H9 (cell line): Measurements from ENCODE around the gene TMEM200A. TPM values are rescaled to one million over a fixed set of nuclear protein-coding genes. Genes with fewer than 3 reads are reported as not detected.

Experiments used
- DNase-seq: peaks from one replicate; pipeline ENCODE4 v3.0.0-alpha.2; 2017
- H2AFZ ChIP-seq: one replicate; pipeline ENCODE4 v1.6.1; 2013; ENCODE audit warnings: mild to moderate bottlenecking, low read length, control low read depth, moderate library complexity
- H2AK5ac ChIP-seq: 2 replicates; pipeline ENCODE4 v1.6.1; 2013; ENCODE audit warnings: low read length, control low read depth, mixed read lengths; ENCODE audit not compliant: insufficient read length
- H2BK120ac ChIP-seq: one replicate; pipeline ENCODE4 v1.6.1; 2013; ENCODE audit warnings: low read depth, mild to moderate bottlenecking, low read length, control low read depth, inconsistent platforms; ENCODE audit not compliant: poor library complexity, severe bottlenecking
- H2BK12ac ChIP-seq: 2 replicates; pipeline ENCODE4 v1.6.1; 2013; ENCODE audit warnings: low read length, control low read depth, mixed read lengths, low read depth; ENCODE audit not compliant: insufficient read length
- H2BK15ac ChIP-seq: 2 replicates; pipeline ENCODE4 v1.6.1; 2013; ENCODE audit warnings: low read depth, low read length, control low read depth
- H2BK20ac ChIP-seq: one replicate; pipeline ENCODE4 v1.6.1; 2013; ENCODE audit warnings: low read depth, mild to moderate bottlenecking, low read length, control low read depth, inconsistent platforms; ENCODE audit not compliant: poor library complexity, severe bottlenecking
- H2BK5ac ChIP-seq: 2 replicates; pipeline ENCODE4 v1.6.1; 2013; ENCODE audit warnings: low read length, control low read depth, mixed read lengths; ENCODE audit not compliant: insufficient read length
- H3K14ac ChIP-seq: 2 replicates; pipeline ENCODE4 v1.6.1; 2013; ENCODE audit warnings: low read length, control low read depth; ENCODE audit not compliant: insufficient read depth
- H3K18ac ChIP-seq: 2 replicates; pipeline ENCODE4 v1.6.1; 2013; ENCODE audit warnings: low read depth, mild to moderate bottlenecking, mixed read lengths, low read length, control low read depth; ENCODE audit not compliant: insufficient read length
- H3K23ac ChIP-seq: 2 replicates; pipeline ENCODE4 v1.6.1; 2013; ENCODE audit warnings: low read length, control low read depth, mixed read lengths, low read depth; ENCODE audit not compliant: insufficient read length
- H3K23me2 ChIP-seq: 2 replicates; pipeline ENCODE4 v1.6.1; 2013; ENCODE audit warnings: low read depth, mild to moderate bottlenecking, mixed read lengths, low read length, control low read depth; ENCODE audit not compliant: insufficient read length, poor library complexity, severe bottlenecking
- H3K27ac ChIP-seq: 2 replicates; pipeline ENCODE4 v1.5.1; 2013; ENCODE audit warnings: low read length, control low read depth, mixed read lengths, low read depth; ENCODE audit not compliant: insufficient read length
- H3K27me3 ChIP-seq: 2 replicates; pipeline ENCODE4 v1.6.1; 2013; ENCODE audit warnings: low read length, control low read depth, inconsistent platforms; ENCODE audit not compliant: insufficient read depth
- H3K4ac ChIP-seq: 2 replicates; pipeline ENCODE4 v1.6.1; 2013; ENCODE audit warnings: low read depth, mild to moderate bottlenecking, control low read depth, inconsistent platforms, low read length, moderate library complexity
- H3K4me1 ChIP-seq: 2 replicates; pipeline ENCODE4 v1.6.1; 2013; ENCODE audit warnings: low read length, control low read depth, inconsistent platforms; ENCODE audit not compliant: insufficient read depth
- H3K4me2 ChIP-seq: 2 replicates; pipeline ENCODE4 v1.6.1; 2013; ENCODE audit warnings: low read length, control low read depth, mixed read lengths; ENCODE audit not compliant: insufficient read length, insufficient read depth
- H3K56ac ChIP-seq: 2 replicates; pipeline ENCODE4 v1.6.1; 2013; ENCODE audit warnings: low read depth, mild to moderate bottlenecking, mixed read lengths, low read length, control low read depth; ENCODE audit not compliant: insufficient read length
- H3K79me1 ChIP-seq: 2 replicates; pipeline ENCODE4 v1.6.1; 2013; ENCODE audit warnings: low read depth, mild to moderate bottlenecking, moderate library complexity, low read length, control low read depth, inconsistent platforms; ENCODE audit not compliant: insufficient read depth, poor library complexity, severe bottlenecking
- H3K79me2 ChIP-seq: 2 replicates; pipeline ENCODE4 v1.6.1; 2013; ENCODE audit warnings: low read length, control low read depth, inconsistent platforms; ENCODE audit not compliant: insufficient read depth
- H3K9ac ChIP-seq: 2 replicates; pipeline ENCODE4 v1.6.1; 2013; ENCODE audit warnings: low read length, control low read depth, mixed read lengths; ENCODE audit not compliant: insufficient read length; ENCODE audit errors: extremely low read depth
- H3K9me3 ChIP-seq: one replicate; pipeline ENCODE4 v1.6.1; 2013; ENCODE audit warnings: low read depth, low read length, inconsistent platforms; ENCODE audit not compliant: control insufficient read depth
- H3T11ph ChIP-seq: one replicate; pipeline ENCODE4 v1.6.1; 2013; ENCODE audit warnings: mild to moderate bottlenecking, low read length, control low read depth, inconsistent platforms
- H4K20me1 ChIP-seq: one replicate; pipeline ENCODE4 v1.6.1; 2013; ENCODE audit not compliant: control insufficient read depth, insufficient read length, insufficient read depth
- H4K5ac ChIP-seq: 2 replicates; pipeline ENCODE4 v1.6.1; 2013; ENCODE audit warnings: low read depth, mild to moderate bottlenecking, mixed read lengths, low read length, control low read depth; ENCODE audit not compliant: insufficient read length
- H4K8ac ChIP-seq: replicated peaks from 2 replicates; pipeline ENCODE4 v1.6.1; 2013; ENCODE audit warnings: low read length, control low read depth, mixed read lengths, low read depth; ENCODE audit not compliant: insufficient read length
- H4K91ac ChIP-seq: 2 replicates; pipeline ENCODE4 v1.6.1; 2013; ENCODE audit warnings: low read depth, mild to moderate bottlenecking, moderate library complexity, mixed read lengths, low read length, control low read depth; ENCODE audit not compliant: insufficient read length
- H3K27ac Mint-ChIP-seq, 3 experiments: 2 replicates in 2 of 3; 3 replicates in 1 of 3; pipeline ENCODE4 v1.8.0; 2020 to 2021; ENCODE audit warnings: mixed read lengths in 3 of 3, mild to moderate bottlenecking in 1 of 3, moderate library complexity in 1 of 3
- H3K27me3 Mint-ChIP-seq: 2 replicates; pipeline ENCODE4 v1.8.0; 2021; ENCODE audit warnings: low read depth, mild to moderate bottlenecking, moderate library complexity, mixed read lengths
- H3K36me3 Mint-ChIP-seq, 3 experiments: 2 replicates in 2 of 3; 3 replicates in 1 of 3; pipeline ENCODE4 v1.8.0; 2020 to 2021; ENCODE audit warnings: low read depth in 3 of 3, mixed read lengths in 3 of 3; ENCODE audit not compliant: insufficient read depth in 1 of 3
- H3K4me1 Mint-ChIP-seq, 2 experiments: 2 replicates each; pipeline ENCODE4 v1.8.0; 2020; ENCODE audit warnings: mixed read lengths in 2 of 2
- H3K4me3 Mint-ChIP-seq, 2 experiments: 2 replicates in 1 of 2; 3 replicates in 1 of 2; pipeline ENCODE4 v1.8.0; 2020 to 2021; ENCODE audit warnings: mild to moderate bottlenecking in 2 of 2, mixed read lengths in 2 of 2, moderate library complexity in 1 of 2
- H3K9me3 Mint-ChIP-seq, 2 experiments: 2 replicates in 1 of 2; 3 replicates in 1 of 2; pipeline ENCODE4 v1.8.0; 2020; ENCODE audit warnings: mild to moderate bottlenecking in 2 of 2, mixed read lengths in 2 of 2, moderate library complexity in 1 of 2
- WGBS: extraction: QIAGEN DNeasy Blood & Tissue Kit; methylation state at CpG from one replicate; pipeline ENCODE4 v1.1.7; 2013; ENCODE audit warnings: missing lambda C conversion rate, low lambda C conversion rate, mixed read lengths; ENCODE audit not compliant: insufficient read length; ENCODE audit errors: extremely low coverage; 5-methylcytosine and 5-hydroxymethylcytosine counted together
- total RNA-seq: library from RNA; stranded (reverse); gene quantifications from 2 replicates; pipeline ENCODE4 v1.2.1, GENCODE V29; 2021
- TF ChIP-seq, protein P1 (sequence below): fragments of 200-600 bp; sonication (generic); conservative IDR thresholded peaks from 3 replicates; pipeline ENCODE4 v1.8.0; 2021; ENCODE audit warnings: antibody characterized with exemption, mild to moderate bottlenecking

Gene TMEM200A
- total RNA-seq, 1 experiment from 2014 or later = 6.1 TPM

GRCh38 chr6:130369831-130370230 lies 4.0 kb downstream of the TMEM200A start:
- H3K9me3 ChIP-seq = no peaks in the 10 kb centered on the region
- H4K8ac ChIP-seq = no peak overlapping the region
- H4K5ac ChIP-seq = no peak overlapping the region
- H3K27me3 ChIP-seq = no peaks in the 10 kb centered on the region
- WGBS = no CpG with 5 or more reads among the region's 1 CpG
- no peak overlapping the region for H3K56ac ChIP-seq
- no peaks in the 10 kb centered on the region for H4K20me1 ChIP-seq
- no peak overlapping the region for H3K23ac ChIP-seq
- H2BK15ac ChIP-seq = no peak overlapping the region
- no peak for DNase-seq
- no peak overlapping the region for H4K91ac ChIP-seq
- H3T11ph ChIP-seq = no peak overlapping the region
- H3K79me1 ChIP-seq = peaks cover 2% of the 10 kb centered on the region
- peaks cover 5% of the 10 kb centered on the region; the same call in 1 of the 2 replicates for H3K4me1 ChIP-seq
- Mint-ChIP-seq H3K27ac (no peak overlapping the region), H3K4me1 (peaks cover 39 to 46% of the 10 kb centered on the region in 2 experiments), H3K4me3 (no peak overlapping the region), H3K9me3 (no peaks in the 10 kb centered on the region), H3K36me3 (no peaks in the 10 kb centered on the region), H3K27me3 (peaks cover 3% of the 10 kb centered on the region; the same call in 1 of the 2 replicates)
- no peak overlapping the region for H3K4me2 ChIP-seq
- peaks cover 9% of the 10 kb centered on the region for H3K23me2 ChIP-seq
- H2BK5ac ChIP-seq = no peak overlapping the region
- no peaks in the 10 kb centered on the region; the same call in 1 of the 2 replicates for H3K79me2 ChIP-seq
- no peak overlapping the region for H2BK120ac ChIP-seq
- H3K18ac ChIP-seq = no peak overlapping the region
- H2BK12ac ChIP-seq = no peak overlapping the region
- no peak overlapping the region for H2AK5ac ChIP-seq
- no peak overlapping the region for H3K14ac ChIP-seq
- no peak overlapping the region for H3K27ac ChIP-seq
- no peak overlapping the region for H2BK20ac ChIP-seq
- no peak overlapping the region for H3K9ac ChIP-seq
- H3K4ac ChIP-seq = no peak overlapping the region
- TF ChIP-seq, protein P1, sequence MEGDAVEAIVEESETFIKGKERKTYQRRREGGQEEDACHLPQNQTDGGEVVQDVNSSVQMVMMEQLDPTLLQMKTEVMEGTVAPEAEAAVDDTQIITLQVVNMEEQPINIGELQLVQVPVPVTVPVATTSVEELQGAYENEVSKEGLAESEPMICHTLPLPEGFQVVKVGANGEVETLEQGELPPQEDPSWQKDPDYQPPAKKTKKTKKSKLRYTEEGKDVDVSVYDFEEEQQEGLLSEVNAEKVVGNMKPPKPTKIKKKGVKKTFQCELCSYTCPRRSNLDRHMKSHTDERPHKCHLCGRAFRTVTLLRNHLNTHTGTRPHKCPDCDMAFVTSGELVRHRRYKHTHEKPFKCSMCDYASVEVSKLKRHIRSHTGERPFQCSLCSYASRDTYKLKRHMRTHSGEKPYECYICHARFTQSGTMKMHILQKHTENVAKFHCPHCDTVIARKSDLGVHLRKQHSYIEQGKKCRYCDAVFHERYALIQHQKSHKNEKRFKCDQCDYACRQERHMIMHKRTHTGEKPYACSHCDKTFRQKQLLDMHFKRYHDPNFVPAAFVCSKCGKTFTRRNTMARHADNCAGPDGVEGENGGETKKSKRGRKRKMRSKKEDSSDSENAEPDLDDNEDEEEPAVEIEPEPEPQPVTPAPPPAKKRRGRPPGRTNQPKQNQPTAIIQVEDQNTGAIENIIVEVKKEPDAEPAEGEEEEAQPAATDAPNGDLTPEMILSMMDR = no peak
- H2AFZ ChIP-seq = no peak overlapping the region
